ENCODE results near the gene HSFX1. TPM values are rescaled to one million over a fixed set of nuclear protein-coding genes. Genes with fewer than 3 reads are reported as not detected.

HSFX1 gene
- total RNA-seq, 1 donor from 2014 or later, result 2.4 TPM

DNA sequence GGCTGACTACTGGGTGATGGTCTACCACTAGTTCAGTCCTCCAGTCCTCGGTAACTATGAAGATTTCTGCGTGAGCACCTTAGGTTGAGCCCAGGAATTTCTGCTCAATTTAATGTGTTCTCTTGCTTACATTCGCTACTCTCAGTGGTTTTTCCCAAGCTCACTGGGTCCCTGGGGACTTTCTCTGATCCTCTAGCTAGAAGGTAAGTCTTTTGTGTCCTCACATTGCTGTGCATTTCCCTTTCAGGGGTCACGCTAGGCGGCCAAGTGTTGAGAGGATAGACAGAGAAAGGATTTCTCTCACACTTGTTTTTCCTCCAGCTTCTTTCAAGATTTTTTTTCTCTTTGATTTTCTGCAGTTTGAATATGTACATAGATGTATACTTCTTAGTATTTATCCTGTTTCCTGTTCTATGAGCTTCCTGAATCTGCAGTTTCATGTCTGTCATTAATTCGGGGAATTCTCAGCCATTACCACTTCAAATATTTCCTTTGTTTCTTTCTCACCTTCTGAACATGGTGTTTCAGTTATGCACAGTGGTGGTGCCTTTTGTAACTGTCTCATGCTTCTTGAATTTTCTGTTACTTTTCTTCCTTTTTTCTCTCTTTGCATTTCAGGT lies 25.3 kb downstream of the HSFX1 start:
- Mint-ChIP-seq H3K4me3 (no peak overlapping the region), H3K4me1 (ENCODE audit: unreplicated experiment) (no peaks in the 10 kb centered on the region), H3K36me3 (no peaks in the 10 kb centered on the region), H3K27me3 (no peaks in the 10 kb centered on the region), H3K27ac (no peak overlapping the region), H3K9me3 (no peaks in the 10 kb centered on the region)
- TF ChIP-seq, protein P1, sequence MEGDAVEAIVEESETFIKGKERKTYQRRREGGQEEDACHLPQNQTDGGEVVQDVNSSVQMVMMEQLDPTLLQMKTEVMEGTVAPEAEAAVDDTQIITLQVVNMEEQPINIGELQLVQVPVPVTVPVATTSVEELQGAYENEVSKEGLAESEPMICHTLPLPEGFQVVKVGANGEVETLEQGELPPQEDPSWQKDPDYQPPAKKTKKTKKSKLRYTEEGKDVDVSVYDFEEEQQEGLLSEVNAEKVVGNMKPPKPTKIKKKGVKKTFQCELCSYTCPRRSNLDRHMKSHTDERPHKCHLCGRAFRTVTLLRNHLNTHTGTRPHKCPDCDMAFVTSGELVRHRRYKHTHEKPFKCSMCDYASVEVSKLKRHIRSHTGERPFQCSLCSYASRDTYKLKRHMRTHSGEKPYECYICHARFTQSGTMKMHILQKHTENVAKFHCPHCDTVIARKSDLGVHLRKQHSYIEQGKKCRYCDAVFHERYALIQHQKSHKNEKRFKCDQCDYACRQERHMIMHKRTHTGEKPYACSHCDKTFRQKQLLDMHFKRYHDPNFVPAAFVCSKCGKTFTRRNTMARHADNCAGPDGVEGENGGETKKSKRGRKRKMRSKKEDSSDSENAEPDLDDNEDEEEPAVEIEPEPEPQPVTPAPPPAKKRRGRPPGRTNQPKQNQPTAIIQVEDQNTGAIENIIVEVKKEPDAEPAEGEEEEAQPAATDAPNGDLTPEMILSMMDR (conservative IDR thresholded peaks at IDR 0.05), result no peak
- DNase-seq (ENCODE audit: extremely low spot score, unreplicated experiment), result no peak

DNA sequence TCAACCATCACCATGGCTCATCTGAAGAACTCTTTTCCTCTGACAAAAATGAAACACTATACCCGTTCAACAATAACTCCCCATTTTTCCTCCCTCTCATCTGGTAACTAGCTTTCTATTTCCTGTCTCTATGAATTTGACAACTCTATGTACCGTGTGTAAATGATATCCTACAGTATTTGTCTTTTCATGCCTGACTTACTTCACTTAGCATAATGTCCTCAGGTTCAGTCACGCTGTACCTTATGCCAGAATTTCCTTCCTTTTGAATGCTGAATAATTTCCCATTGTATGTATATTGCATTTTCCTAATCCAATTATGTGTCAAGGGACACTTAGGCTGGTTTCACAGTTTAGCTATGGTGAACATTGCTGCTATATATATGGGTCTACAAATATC lies 26.1 kb downstream of the HSFX1 start:
- Mint-ChIP-seq H3K4me3 (no peak overlapping the region), H3K36me3 (no peaks in the 10 kb centered on the region), H3K27me3 (no peaks in the 10 kb centered on the region), H3K27ac (no peak overlapping the region), H3K4me1 (ENCODE audit: unreplicated experiment) (no peaks in the 10 kb centered on the region), H3K9me3 (no peaks in the 10 kb centered on the region)
- DNase-seq (ENCODE audit: extremely low spot score, unreplicated experiment), result no peak
- TF ChIP-seq, protein P1 (conservative IDR thresholded peaks at IDR 0.05), result no peak

DNA sequence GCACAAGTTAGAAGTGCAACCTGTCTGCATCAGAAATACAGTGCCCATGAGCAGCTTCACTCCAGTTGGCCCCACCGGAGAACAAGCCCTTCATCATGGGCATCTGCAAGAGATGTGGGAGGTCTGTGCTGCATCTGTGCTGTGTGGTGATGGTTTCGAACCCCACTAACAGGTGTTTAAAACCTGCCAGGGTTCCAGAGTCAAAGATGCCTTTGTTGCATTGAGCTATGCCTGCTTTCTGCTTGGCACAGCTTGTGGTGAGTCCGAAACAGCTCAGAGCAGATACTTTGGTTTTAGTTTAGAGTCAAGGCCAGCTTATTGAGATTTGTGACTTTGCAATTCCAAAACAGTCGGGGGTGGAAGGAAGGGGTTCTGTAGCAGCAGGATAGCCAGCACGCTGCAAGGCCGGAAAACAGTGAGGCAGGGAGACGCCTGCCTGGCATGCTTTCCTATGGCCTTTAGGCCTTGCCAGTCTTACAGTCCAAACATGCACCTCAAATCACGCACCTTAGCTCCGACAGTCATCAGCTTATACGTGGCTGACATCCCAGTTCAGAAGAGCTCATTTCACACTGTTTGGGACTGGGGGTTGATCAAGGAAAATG lies 29.7 kb downstream of the HSFX1 start:
- H3K9me3 Mint-ChIP-seq, result no peaks in the 10 kb centered on the region
- no peaks in the 10 kb centered on the region for H3K27me3 Mint-ChIP-seq
- no peak for DNase-seq (ENCODE audit: extremely low spot score, unreplicated experiment)
- no peak overlapping the region for H3K4me3 Mint-ChIP-seq
- H3K4me1 Mint-ChIP-seq (ENCODE audit: unreplicated experiment), result no peaks in the 10 kb centered on the region
- TF ChIP-seq, protein P1 (conservative IDR thresholded peaks at IDR 0.05), result no peak
- no peaks in the 10 kb centered on the region for H3K36me3 Mint-ChIP-seq
- no peak overlapping the region for H3K27ac Mint-ChIP-seq

DNA sequence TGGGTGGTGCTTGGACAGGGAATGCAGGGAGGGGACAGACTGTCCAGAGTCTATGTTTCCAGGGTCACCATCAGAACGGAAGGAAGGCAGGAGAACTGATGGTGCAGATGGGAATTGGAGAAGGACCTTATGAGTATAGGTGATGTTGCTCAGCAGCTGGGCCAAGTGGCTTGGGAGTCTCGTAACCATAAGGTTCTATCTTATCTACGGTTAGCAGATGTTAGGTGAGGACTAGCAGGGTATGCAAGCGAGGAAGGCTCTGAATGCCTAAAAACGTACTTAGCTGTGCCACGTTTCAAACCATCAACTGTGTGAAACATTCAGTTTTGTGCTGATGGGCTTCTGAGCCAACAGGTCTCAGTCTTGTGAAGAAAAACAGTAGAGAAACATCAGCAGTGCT lies 30.2 kb downstream of the HSFX1 start:
- no peak for DNase-seq (ENCODE audit: extremely low spot score, unreplicated experiment)
- Mint-ChIP-seq H3K9me3 (no peaks in the 10 kb centered on the region), H3K4me1 (ENCODE audit: unreplicated experiment) (no peaks in the 10 kb centered on the region), H3K4me3 (no peak overlapping the region), H3K27ac (no peak overlapping the region), H3K36me3 (no peaks in the 10 kb centered on the region), H3K27me3 (no peaks in the 10 kb centered on the region)
- TF ChIP-seq, protein P1 (conservative IDR thresholded peaks at IDR 0.05), result no peak

DNA sequence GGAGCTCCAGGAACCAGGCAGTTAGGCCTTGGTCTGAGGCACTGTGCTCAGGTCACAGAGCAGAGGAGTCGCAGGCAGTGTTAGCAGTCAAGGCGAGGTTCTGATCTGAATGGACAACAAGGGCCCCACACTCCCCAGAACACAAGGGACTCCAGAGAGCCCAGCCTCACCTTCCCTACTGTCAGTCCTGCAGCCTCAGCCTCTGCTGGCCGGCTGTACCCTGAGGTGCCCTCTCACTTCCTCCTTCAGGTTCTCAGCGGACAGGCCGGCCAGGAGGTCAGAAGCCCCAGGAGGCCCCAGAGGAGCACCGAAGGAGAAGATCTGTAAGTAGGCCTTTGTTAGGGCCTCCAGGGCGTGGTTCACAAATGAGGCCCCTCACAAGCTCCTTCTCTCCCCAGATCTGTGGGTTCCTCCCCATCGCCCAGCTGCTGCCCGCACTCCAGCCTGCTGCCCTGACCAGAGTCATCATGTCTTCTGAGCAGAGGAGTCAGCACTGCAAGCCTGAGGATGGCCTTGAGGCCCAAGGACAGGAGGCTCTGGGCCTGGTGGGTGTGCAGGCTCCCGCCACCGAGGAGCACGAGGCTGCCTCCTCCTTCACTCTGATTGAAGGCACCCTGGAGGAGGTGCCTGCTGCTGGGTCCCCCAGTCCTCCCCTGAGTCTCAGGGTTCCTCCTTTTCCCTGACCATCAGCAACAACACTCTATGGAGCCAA lies 34.0 kb downstream of the HSFX1 start:
- Mint-ChIP-seq H3K27me3 (peaks cover 8% of the 10 kb centered on the region), H3K27ac (no peak overlapping the region), H3K36me3 (no peaks in the 10 kb centered on the region), H3K9me3 (no peaks in the 10 kb centered on the region), H3K4me3 (no peak overlapping the region), H3K4me1 (ENCODE audit: unreplicated experiment) (no peaks in the 10 kb centered on the region)
- TF ChIP-seq, protein P1 (conservative IDR thresholded peaks at IDR 0.05), result no peak
- no peak for DNase-seq (ENCODE audit: extremely low spot score, unreplicated experiment)

Data from type B pancreatic cell (in vitro differentiated cells).